IMR-90 (cell line): ENCODE measurements around the gene SLC6A12. TPM values are rescaled to one million over a fixed set of nuclear protein-coding genes. Genes with fewer than 3 reads are reported as not detected.

Source experiments
- ATAC-seq: fragments of 200-7000 bp; cut with Tn5 transposase; 2 replicates; pipeline ENCODE4 v1.9.1; 2020; ENCODE audit warnings: low read depth, mild to moderate bottlenecking, moderate library complexity
- BruUV-seq: library from RNA; stranded (reverse); fragments of 400-500 nt; replicated peaks from 2 replicates; lab custom pipeline; 2021; lab: Mats Ljungman, UMichigan
- CTCF ChIA-PET: fragments of 300-600 bp; formaldehyde crosslinking; extraction: SDS; loops from one replicate; lab custom pipeline; 2021; ENCODE audit warnings: antibody characterized with exemption; lab: Yijun Ruan, JAX
- POLR2A ChIA-PET: fragments of 300-600 bp; sonication (Branson Sonifier 250); formaldehyde crosslinking; loops from one replicate; lab custom pipeline; 2022; ENCODE audit warnings: antibody characterized with exemption; ENCODE audit not compliant: unreplicated experiment; lab: Charles Lee
- DNase-seq: peaks from one replicate; pipeline ENCODE4 v3.0.0; 2013
- H2AFZ ChIP-seq: replicated peaks from 2 replicates; pipeline ENCODE3; 2013; ENCODE audit warnings: low read length, mild to moderate bottlenecking; ENCODE audit not compliant: poor library complexity
- H2AK5ac ChIP-seq: 2 replicates; pipeline ENCODE4 v1.6.1; 2013; ENCODE audit warnings: low read depth, low read length, inconsistent platforms
- H2AK9ac ChIP-seq: replicated peaks from 2 replicates; pipeline ENCODE3; 2013; ENCODE audit warnings: mild to moderate bottlenecking, low read depth, low read length, moderate library complexity; ENCODE audit not compliant: poor library complexity
- H2BK120ac ChIP-seq: 2 replicates; pipeline ENCODE4 v1.6.1; 2013; ENCODE audit warnings: low read depth, low read length, inconsistent platforms
- H2BK15ac ChIP-seq: 3 replicates; pipeline ENCODE4 v1.6.1; 2013; ENCODE audit warnings: low read depth, low read length, inconsistent platforms
- H2BK20ac ChIP-seq: 2 replicates; pipeline ENCODE4 v1.6.1; 2013; ENCODE audit warnings: low read depth, mild to moderate bottlenecking, inconsistent platforms, low read length, moderate library complexity
- H2BK5ac ChIP-seq: 2 replicates; pipeline ENCODE4 v1.6.1; 2013; ENCODE audit warnings: mild to moderate bottlenecking, low read depth, low read length, inconsistent platforms; ENCODE audit not compliant: poor library complexity, severe bottlenecking
- H3K14ac ChIP-seq: replicated peaks from 2 replicates; pipeline ENCODE4 v1.6.1; 2013; ENCODE audit warnings: low read depth, low read length, inconsistent platforms
- H3K18ac ChIP-seq: 2 replicates; pipeline ENCODE4 v1.6.1; 2013; ENCODE audit warnings: low read depth, low read length, control low read depth
- H3K23ac ChIP-seq: 2 replicates; pipeline ENCODE4 v1.6.1; 2013; ENCODE audit warnings: low read depth, low read length, inconsistent platforms
- H3K27ac ChIP-seq: 2 replicates; pipeline ENCODE4 v1.5.1; 2013; ENCODE audit warnings: mild to moderate bottlenecking, control low read depth, low read length; ENCODE audit not compliant: insufficient read depth
- H3K27me3 ChIP-seq: 2 replicates; pipeline ENCODE4 v1.6.1; 2013; ENCODE audit warnings: low read length; ENCODE audit not compliant: control insufficient read depth, insufficient read depth
- H3K36me3 ChIP-seq: 2 replicates; pipeline ENCODE4 v1.6.1; 2013; ENCODE audit warnings: low read length, mixed read lengths; ENCODE audit not compliant: control insufficient read depth, insufficient read depth
- H3K4ac ChIP-seq: 2 replicates; pipeline ENCODE4 v1.6.1; 2013; ENCODE audit warnings: low read depth, low read length, inconsistent platforms
- H3K4me1 ChIP-seq: 2 replicates; pipeline ENCODE4 v1.6.1; 2013; ENCODE audit warnings: low read length, mixed read lengths; ENCODE audit not compliant: control insufficient read depth, insufficient read depth
- H3K4me2 ChIP-seq: 2 replicates; pipeline ENCODE4 v1.6.1; 2013; ENCODE audit warnings: low read depth, mild to moderate bottlenecking, control low read depth, low read length, moderate library complexity
- H3K4me3 ChIP-seq: 2 replicates; pipeline ENCODE4 v1.5.1; 2013; ENCODE audit warnings: low read depth, mild to moderate bottlenecking, control low read depth, low read length, moderate library complexity; ENCODE audit not compliant: insufficient read depth
- H3K56ac ChIP-seq: 2 replicates; pipeline ENCODE4 v1.6.1; 2013; ENCODE audit warnings: low read length, inconsistent platforms; ENCODE audit not compliant: insufficient read depth; ENCODE audit errors: extremely low read depth
- H3K79me1 ChIP-seq, 2 experiments: 2 replicates each; pipeline ENCODE4 v1.6.1; 2013; ENCODE audit warnings: low read length in 2 of 2, inconsistent platforms in 1 of 2, low read depth in 1 of 2
- H3K9ac ChIP-seq: 2 replicates; pipeline ENCODE4 v1.6.1; 2013; ENCODE audit warnings: low read depth, low read length, control low read depth
- H3K9me1 ChIP-seq: 2 replicates; pipeline ENCODE4 v1.6.1; 2013; ENCODE audit warnings: low read length, inconsistent platforms; ENCODE audit not compliant: insufficient read depth
- H3K9me3 ChIP-seq: 2 replicates; pipeline ENCODE4 v1.6.1; 2013; ENCODE audit warnings: low read length; ENCODE audit not compliant: control insufficient read depth, insufficient read depth
- H4K20me1 ChIP-seq: 2 replicates; pipeline ENCODE4 v1.6.1; 2013; ENCODE audit warnings: low read length, inconsistent platforms; ENCODE audit not compliant: insufficient read depth
- H4K5ac ChIP-seq: 2 replicates; pipeline ENCODE4 v1.6.1; 2013; ENCODE audit warnings: mild to moderate bottlenecking, low read depth, low read length, control low read depth
- H4K8ac ChIP-seq, 2 experiments: 2 replicates each; pipeline ENCODE4 v1.6.1; 2013; ENCODE audit warnings: low read depth in 2 of 2, low read length in 2 of 2, control low read depth in 1 of 2, inconsistent platforms in 1 of 2
- H4K91ac ChIP-seq: 2 replicates; pipeline ENCODE4 v1.6.1; 2013; ENCODE audit warnings: low read depth, low read length, inconsistent platforms; ENCODE audit not compliant: insufficient read depth
- BHLHE40 ChIP-seq: fragments of 150-350 bp; IDR thresholded peaks from 2 replicates; pipeline ENCODE4 v1.6.1; 2016; ENCODE audit warnings: mild to moderate bottlenecking, low read depth, low read length
- CEBPB ChIP-seq: IDR thresholded peaks from 2 replicates; pipeline ENCODE4 v1.6.1; 2012; ENCODE audit warnings: low read depth, low read length, improper control_type of control experiment
- CHD1 ChIP-seq: IDR thresholded peaks from 2 replicates; pipeline ENCODE4 v1.6.1; 2012; ENCODE audit warnings: low read depth, low read length, improper control_type of control experiment
- FOS ChIP-seq: fragments of 150-350 bp; IDR thresholded peaks from 2 replicates; pipeline ENCODE4 v1.6.1; 2016; ENCODE audit warnings: low read depth, low read length
- MAFK ChIP-seq: IDR thresholded peaks from 2 replicates; pipeline ENCODE4 v1.6.1; 2012; ENCODE audit warnings: low read depth, low read length, improper control_type of control experiment
- MAZ ChIP-seq: IDR thresholded peaks from 2 replicates; pipeline ENCODE4 v1.6.1; 2012; ENCODE audit warnings: low read depth, mild to moderate bottlenecking, low read length, improper control_type of control experiment, moderate library complexity, borderline replicate concordance
- MXI1 ChIP-seq: IDR thresholded peaks from 2 replicates; pipeline ENCODE4 v1.6.1; 2012; ENCODE audit warnings: low read depth, mild to moderate bottlenecking, low read length, moderate library complexity, borderline replicate concordance
- NFE2L2 ChIP-seq: fragments of 150-350 bp; IDR thresholded peaks from 2 replicates; pipeline ENCODE4 v1.6.1; 2016; ENCODE audit warnings: low read depth, mild to moderate bottlenecking, low read length
- POLR2A ChIP-seq: IDR thresholded peaks from 2 replicates; pipeline ENCODE4 v1.6.1; 2012; ENCODE audit warnings: mild to moderate bottlenecking, low read depth, low read length
- RAD21 ChIP-seq: IDR thresholded peaks from 2 replicates; pipeline ENCODE4 v1.6.1; 2012; ENCODE audit warnings: low read length, improper control_type of control experiment
- RCOR1 ChIP-seq: IDR thresholded peaks from 2 replicates; pipeline ENCODE4 v1.6.1; 2012; ENCODE audit warnings: mild to moderate bottlenecking, low read length, improper control_type of control experiment; ENCODE audit not compliant: insufficient replicate concordance
- RFX5 ChIP-seq: IDR thresholded peaks from 2 replicates; pipeline ENCODE4 v1.8.0; 2012; ENCODE audit warnings: low read depth, mild to moderate bottlenecking, low read length, moderate library complexity
- SMC3 ChIP-seq: fragments of 150-350 bp; IDR thresholded peaks from 2 replicates; pipeline ENCODE4 v1.6.1; 2016; ENCODE audit warnings: low read depth, mild to moderate bottlenecking, antibody characterized with exemption, low read length, moderate library complexity
- WGBS, 2 experiments: methylation state at CpG; one replicate each; pipeline versions ENCODE4 v1.1.5 to v1.1.7; 2013; ENCODE audit warnings: missing lambda C conversion rate in 2 of 2; ENCODE audit not compliant: insufficient read length in 1 of 2; ENCODE audit errors: extremely low coverage in 2 of 2; 5-methylcytosine and 5-hydroxymethylcytosine counted together
- dilution Hi-C: fragments of 300-500 bp; cut with HindIII; formaldehyde crosslinking; loops from one replicate; pipeline ENCODE4 v1.14.3; 2018; ENCODE audit warnings: low sequenced_read_pairs; ENCODE audit not compliant: unreplicated experiment
- in situ Hi-C: fragments of 300-500 bp; cut with MboI; formaldehyde crosslinking; loops from 3 replicates; pipeline ENCODE4 v1.14.3; 2019; ENCODE audit warnings: low sequenced_read_pairs, inconsistent platforms, mixed read lengths
- intact Hi-C: fragments of 100-400 bp; cut with micrococcal nuclease; formaldehyde crosslinking; loops from 2 replicates; pipeline ENCODE4 v1.10.0; 2022
- polyA plus RNA-seq, 3 experiments: library from polyadenylated mRNA; depleted of rRNA; stranded (reverse); fragments of >200 nt; gene quantifications; 2 replicates each; pipeline ENCODE4 v1.2.3, GENCODE V29; 2012; ENCODE audit warnings: low replicate concordance in 1 of 3
- total RNA-seq: library from RNA; depleted of rRNA; stranded (reverse); fragments of >200 nt; gene quantifications from 2 replicates; pipeline ENCODE4 v1.2.3, GENCODE V29; 2012
- TF ChIP-seq, protein P1 (sequence below): conservative IDR thresholded peaks from 2 replicates; pipeline ENCODE4 v1.5.1; 2012; ENCODE audit warnings: mild to moderate bottlenecking, low read depth, low read length, improper control_type of control experiment
- TF ChIP-seq, protein P2 (sequence below): fragments of 150-350 bp; IDR thresholded peaks from 2 replicates; pipeline ENCODE4 v1.6.1; 2017; ENCODE audit warnings: mild to moderate bottlenecking, antibody characterized with exemption, low read length, low read depth
- TF ChIP-seq, protein P3 (sequence below): fragments of 150-350 bp; IDR thresholded peaks from 2 replicates; pipeline ENCODE4 v1.6.1; 2016; ENCODE audit warnings: low read depth, mild to moderate bottlenecking, low read length, moderate library complexity, borderline replicate concordance

Gene SLC6A12
- total and polyA plus RNA-seq, 2 of the 4 experiments (the other 2 are of a cell fraction), result not detected

DNA sequence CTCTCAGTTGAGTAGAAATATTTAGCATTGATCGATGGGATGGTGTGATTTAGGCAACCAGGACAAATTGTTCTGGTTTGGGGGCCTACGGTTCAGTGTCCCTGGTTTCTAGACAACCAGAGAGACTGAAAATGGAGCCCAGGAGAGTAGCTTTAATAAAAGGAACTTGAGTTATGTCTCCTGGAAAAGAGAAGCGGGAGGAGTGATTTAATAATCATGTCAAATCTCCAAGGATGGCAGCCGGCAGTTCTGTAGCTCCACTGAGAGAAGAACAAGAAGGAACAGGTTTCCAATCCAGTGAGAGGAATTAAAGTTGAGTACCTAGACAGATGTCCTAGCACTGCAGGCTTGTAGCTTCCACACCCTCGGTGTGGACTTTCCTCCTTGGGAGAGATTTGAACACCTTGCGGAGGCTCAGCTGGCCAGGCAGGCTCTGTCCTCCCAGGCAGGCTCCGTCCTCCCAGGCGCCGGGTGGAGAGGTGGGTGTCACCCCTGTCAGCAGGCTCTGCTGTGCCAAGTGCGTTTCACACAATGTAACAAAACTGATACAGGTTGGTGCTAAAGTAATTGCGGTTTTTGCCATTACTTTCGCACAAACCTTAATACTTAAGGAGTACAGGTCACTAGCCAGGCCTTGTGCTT is 45.9 kb downstream of the SLC6A12 start:
- Histone ChIP-seq H2AFZ (no peak overlapping the region), H3K9me1 (no peaks in the 10 kb centered on the region), H3K9ac (no peak overlapping the region), H2BK5ac (no peak overlapping the region), H2AK5ac (no peak overlapping the region), H3K14ac (no peak overlapping the region; the same call in 1 of the 2 replicates), H3K4me3 (no peak overlapping the region), H4K91ac (no peak overlapping the region), H3K23ac (no peak overlapping the region), H2BK20ac (no peak overlapping the region), H3K4me1 (peaks cover 8% of the 10 kb centered on the region), H3K79me1 (no peaks in the 10 kb centered on the region), H3K9me3 (no peaks in the 10 kb centered on the region), H4K8ac (no peak overlapping the region), H3K27me3 (peaks cover 12% of the 10 kb centered on the region; the same call in 1 of the 2 replicates), H2BK15ac (no peak overlapping the region), H3K27ac (no peak overlapping the region), H4K5ac (no peak overlapping the region), H4K20me1 (no peaks in the 10 kb centered on the region), H3K36me3 (no peaks in the 10 kb centered on the region), H2AK9ac (no peak overlapping the region), H3K18ac (no peak overlapping the region; the same call in 1 of the 2 replicates), H3K4me2 (no peak overlapping the region), H3K56ac (no peak overlapping the region), H3K4ac (no peak overlapping the region), H2BK120ac (0 out of 2 replicates have a peak overlapping the region, but pooled peaks have one; percentile 52)
- ChIA-PET POLR2A (no interaction called here), CTCF (no interaction called here)
- BruUV-seq, result no TSS peak
- intact Hi-C loops, result no loop called here
- TF ChIP-seq RFX5 (no peak), BHLHE40 (no peak), NFE2L2 (no peak), RAD21 (no peak), MAZ (no peak), FOS (no peak), MXI1 (no peak), SMC3 (no peak), CHD1 (no peak), CEBPB (no peak), MAFK (no peak), POLR2A (no peak), RCOR1 (no peak)
- TF ChIP-seq, protein P1, sequence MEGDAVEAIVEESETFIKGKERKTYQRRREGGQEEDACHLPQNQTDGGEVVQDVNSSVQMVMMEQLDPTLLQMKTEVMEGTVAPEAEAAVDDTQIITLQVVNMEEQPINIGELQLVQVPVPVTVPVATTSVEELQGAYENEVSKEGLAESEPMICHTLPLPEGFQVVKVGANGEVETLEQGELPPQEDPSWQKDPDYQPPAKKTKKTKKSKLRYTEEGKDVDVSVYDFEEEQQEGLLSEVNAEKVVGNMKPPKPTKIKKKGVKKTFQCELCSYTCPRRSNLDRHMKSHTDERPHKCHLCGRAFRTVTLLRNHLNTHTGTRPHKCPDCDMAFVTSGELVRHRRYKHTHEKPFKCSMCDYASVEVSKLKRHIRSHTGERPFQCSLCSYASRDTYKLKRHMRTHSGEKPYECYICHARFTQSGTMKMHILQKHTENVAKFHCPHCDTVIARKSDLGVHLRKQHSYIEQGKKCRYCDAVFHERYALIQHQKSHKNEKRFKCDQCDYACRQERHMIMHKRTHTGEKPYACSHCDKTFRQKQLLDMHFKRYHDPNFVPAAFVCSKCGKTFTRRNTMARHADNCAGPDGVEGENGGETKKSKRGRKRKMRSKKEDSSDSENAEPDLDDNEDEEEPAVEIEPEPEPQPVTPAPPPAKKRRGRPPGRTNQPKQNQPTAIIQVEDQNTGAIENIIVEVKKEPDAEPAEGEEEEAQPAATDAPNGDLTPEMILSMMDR, result no peak
- TF ChIP-seq, protein P2, sequence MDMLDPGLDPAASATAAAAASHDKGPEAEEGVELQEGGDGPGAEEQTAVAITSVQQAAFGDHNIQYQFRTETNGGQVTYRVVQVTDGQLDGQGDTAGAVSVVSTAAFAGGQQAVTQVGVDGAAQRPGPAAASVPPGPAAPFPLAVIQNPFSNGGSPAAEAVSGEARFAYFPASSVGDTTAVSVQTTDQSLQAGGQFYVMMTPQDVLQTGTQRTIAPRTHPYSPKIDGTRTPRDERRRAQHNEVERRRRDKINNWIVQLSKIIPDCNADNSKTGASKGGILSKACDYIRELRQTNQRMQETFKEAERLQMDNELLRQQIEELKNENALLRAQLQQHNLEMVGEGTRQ, result no peak
- TF ChIP-seq, protein P3, sequence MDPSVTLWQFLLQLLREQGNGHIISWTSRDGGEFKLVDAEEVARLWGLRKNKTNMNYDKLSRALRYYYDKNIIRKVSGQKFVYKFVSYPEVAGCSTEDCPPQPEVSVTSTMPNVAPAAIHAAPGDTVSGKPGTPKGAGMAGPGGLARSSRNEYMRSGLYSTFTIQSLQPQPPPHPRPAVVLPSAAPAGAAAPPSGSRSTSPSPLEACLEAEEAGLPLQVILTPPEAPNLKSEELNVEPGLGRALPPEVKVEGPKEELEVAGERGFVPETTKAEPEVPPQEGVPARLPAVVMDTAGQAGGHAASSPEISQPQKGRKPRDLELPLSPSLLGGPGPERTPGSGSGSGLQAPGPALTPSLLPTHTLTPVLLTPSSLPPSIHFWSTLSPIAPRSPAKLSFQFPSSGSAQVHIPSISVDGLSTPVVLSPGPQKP, result no peak
- no peak for ATAC-seq
- 90% methylated on average over 2 of the region's 12 CpGs; no CpG with 5 or more reads in 1 of the 2 experiments for WGBS, 2 experiments
- in situ Hi-C loops, result no loop called here
- no peak for DNase-seq
- dilution Hi-C loops, result no loop called here
